ENCODE data around the gene KHNYN. TPM values are rescaled to one million over a fixed set of nuclear protein-coding genes. Genes with fewer than 3 reads are reported as not detected.

Gene KHNYN
- total and polyA plus RNA-seq, 2 of the 8 experiments (the other 6 are each of a cell fraction or from before 2014, with no cell fraction given): 7.6 to 22.3 TPM

GRCh38 chr14:24459331-24459730 is 29.6 kb downstream of the KHNYN start:
- Histone ChIP-seq H3K9me3 (ENCODE audit: insufficient read depth in 2 of 2, low read depth in 1 of 2, low read length in 1 of 2) (0 out of 4 replicates have a peak, but pooled peaks cover 0 to 2% of the 10 kb centered on the region in 2 experiments), H3K14ac (ENCODE audit: insufficient read length) (no peak overlapping the region), H4K5ac (ENCODE audit: insufficient read length, low read depth, low read length) (no peak overlapping the region), H4K8ac (ENCODE audit: extremely low read depth, insufficient read depth, low read length) (no peak overlapping the region), H2AFZ (ENCODE audit: low read length) (no peak overlapping the region), H2AK5ac (ENCODE audit: low read depth, low read length) (no peak overlapping the region), H3K36me3 (ENCODE audit: control insufficient read depth in 2 of 4, insufficient read depth in 4 of 4, low read length in 3 of 4) (no peaks in the 10 kb centered on the region), H3K4me3 (ENCODE audit: extremely low read depth in 1 of 4, insufficient read depth in 2 of 4, low read depth in 3 of 4, low read length in 4 of 4) (no peak overlapping the region), H4K91ac (replicated peaks; ENCODE audit: insufficient read length, low read length) (no peak overlapping the region), H4K20me1 (replicated peaks in 1 of 2; ENCODE audit: control insufficient read depth in 1 of 2, insufficient read depth in 2 of 2, low read length in 2 of 2) (no peaks in the 10 kb centered on the region), H3K23ac (ENCODE audit: insufficient read length) (no peak overlapping the region), H3K27ac (ENCODE audit: low read depth, low read length) (no peak overlapping the region), H2BK120ac (replicated peaks; ENCODE audit: low read depth, low read length) (no peak overlapping the region), H3K56ac (replicated peaks; ENCODE audit: insufficient read length, low read depth, low read length) (no peak overlapping the region), H3K79me2 (ENCODE audit: control insufficient read depth in 1 of 2, insufficient read depth in 2 of 2, low read length in 2 of 2) (no peaks in the 10 kb centered on the region), H3K79me1 (ENCODE audit: low read depth, low read length) (no peaks in the 10 kb centered on the region), H3K4me1 (replicated peaks in 1 of 4; ENCODE audit: control insufficient read depth in 3 of 4, insufficient read depth in 4 of 4, low read length in 3 of 4) (no peaks in the 10 kb centered on the region), H3K27me3 (replicated peaks in 1 of 4; ENCODE audit: control insufficient read depth in 3 of 4, extremely low read depth in 1 of 4, insufficient read depth in 3 of 4, low read length in 3 of 4) (no peaks in the 10 kb centered on the region), H3K4ac (replicated peaks; ENCODE audit: insufficient read length, low read depth, low read length) (no peak overlapping the region), H2BK12ac (ENCODE audit: low read depth, low read length) (no peak overlapping the region), H2BK5ac (ENCODE audit: low read depth, low read length) (no peak overlapping the region), H3K23me2 (ENCODE audit: low read depth, low read length) (no peaks in the 10 kb centered on the region), H2BK20ac (ENCODE audit: low read length) (no peak overlapping the region), H3K4me2 (ENCODE audit: insufficient read depth in 1 of 2, low read depth in 2 of 2, low read length in 2 of 2) (no peak overlapping the region), H2BK15ac (ENCODE audit: low read length) (no peak overlapping the region), H3K18ac (ENCODE audit: extremely low read depth, low read length) (no peak overlapping the region), H3K9ac (replicated peaks in 1 of 4; ENCODE audit: extremely low read depth in 1 of 4, low read depth in 3 of 4, low read length in 3 of 4) (no peak overlapping the region)
- CTCF ChIA-PET (ENCODE audit: partially characterized antibody): interaction anchor here (2.2 kb wide), 1 partner anchor 22 kb away, joined by 6 read pairs; no protein-coding TSS in a partner anchor
- 100% methylated on average over 3 of the region's 3 CpGs; no CpG with 5 or more reads in 1 of the 2 experiments for WGBS, 2 experiments (ENCODE audit: extremely low coverage in 1 of 2, insufficient coverage in 1 of 2, insufficient read length in 1 of 2, insufficient replicate concordance in 2 of 2, low coverage in 1 of 2, low lambda C conversion rate in 2 of 2, missing lambda C conversion rate in 1 of 2)
- FAIRE-seq (no peak), DNase-seq (ENCODE audit: low read depth in 1 of 2, low spot score in 2 of 2) (no peak)
- POLR2A ChIA-PET (ENCODE audit: partially characterized antibody): interaction anchor here (0.8 kb wide), 1 partner anchor 17 kb away, joined by 3 read pairs; no protein-coding TSS in a partner anchor
- TF ChIP-seq RBBP5 (IDR thresholded peaks at IDR 0.05; ENCODE audit: borderline replicate concordance, low read depth, low read length) (no peak), CHD1 (IDR thresholded peaks at IDR 0.05; ENCODE audit: low read depth, low read length) (no peak), SRF (IDR thresholded peaks at IDR 0.05; ENCODE audit: low read depth, low read length) (no peak), BRCA1 (IDR thresholded peaks at IDR 0.05; ENCODE audit: low read depth, low read length) (no peak), SIX5 (IDR thresholded peaks at IDR 0.05; ENCODE audit: low read depth, low read length) (no peak), CTCF (IDR thresholded peaks at IDR 0.05; ENCODE audit: control extremely low read depth in 1 of 3, insufficient read depth in 1 of 3, low read depth in 1 of 3, low read length in 3 of 3) (no peak), RFX5 (IDR thresholded peaks at IDR 0.05; ENCODE audit: borderline replicate concordance, low read depth, low read length) (no peak), YY1 (IDR thresholded peaks at IDR 0.05; ENCODE audit: low read depth, low read length) (no peak), TEAD4 (IDR thresholded peaks at IDR 0.05; ENCODE audit: low read depth, low read length) (no peak), BCL11A (IDR thresholded peaks at IDR 0.05; ENCODE audit: low read depth in 2 of 2, low read length in 2 of 2) (no peak), KDM4A (IDR thresholded peaks at IDR 0.05; ENCODE audit: low read depth, low read length, severe bottlenecking) (no peak), POU5F1 (IDR thresholded peaks at IDR 0.05; ENCODE audit: low read depth, low read length) (no peak), HDAC6 (IDR thresholded peaks at IDR 0.05; ENCODE audit: low read depth, low read length) (no peak)
